ENCODE measurements around the gene CCDC71.

The CCDC71 gene

DNA sequence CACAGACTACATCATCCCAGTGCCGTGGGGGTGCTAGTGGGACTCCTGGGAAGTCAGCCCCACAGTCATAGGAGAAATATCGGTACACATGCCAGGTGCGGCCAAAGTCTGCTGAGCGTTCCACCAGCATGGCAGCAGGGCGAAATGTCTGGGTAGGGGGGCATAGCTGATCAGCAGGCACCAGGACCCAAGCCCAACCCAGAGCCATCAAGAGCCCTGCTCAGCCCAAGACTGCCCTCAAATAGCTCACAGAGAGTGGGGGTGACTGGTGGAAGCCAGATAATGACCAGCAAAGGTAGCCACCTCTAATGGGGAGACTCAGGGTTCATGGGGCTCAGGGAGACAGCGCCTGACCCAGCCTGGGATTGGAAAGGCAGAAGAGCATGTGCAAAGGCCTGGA, 34.6 kb downstream of the CCDC71 start:
- no peak for DNase-seq (ENCODE audit: low spot score)

DNA sequence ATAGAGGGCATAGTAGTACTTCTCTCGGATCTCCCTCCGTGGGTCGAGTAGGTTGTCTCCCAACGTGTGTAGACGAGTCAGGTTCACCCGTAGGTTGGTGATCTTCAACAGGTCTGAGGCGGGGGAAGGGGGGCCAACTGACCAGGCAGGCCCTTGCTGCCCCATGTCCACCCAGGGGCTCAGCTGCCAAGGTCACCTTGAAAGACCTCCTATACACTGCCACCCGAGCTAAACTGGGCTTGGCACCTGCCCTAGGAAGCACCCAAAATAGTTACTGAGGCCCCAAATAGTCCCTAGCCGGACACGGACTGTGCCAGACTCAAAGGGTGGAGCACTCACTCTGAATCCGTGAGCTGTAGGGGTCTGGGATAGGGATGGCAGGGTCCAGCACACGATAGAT, 35.1 kb downstream of the CCDC71 start:
- no peak for DNase-seq (ENCODE audit: low spot score)

DNA sequence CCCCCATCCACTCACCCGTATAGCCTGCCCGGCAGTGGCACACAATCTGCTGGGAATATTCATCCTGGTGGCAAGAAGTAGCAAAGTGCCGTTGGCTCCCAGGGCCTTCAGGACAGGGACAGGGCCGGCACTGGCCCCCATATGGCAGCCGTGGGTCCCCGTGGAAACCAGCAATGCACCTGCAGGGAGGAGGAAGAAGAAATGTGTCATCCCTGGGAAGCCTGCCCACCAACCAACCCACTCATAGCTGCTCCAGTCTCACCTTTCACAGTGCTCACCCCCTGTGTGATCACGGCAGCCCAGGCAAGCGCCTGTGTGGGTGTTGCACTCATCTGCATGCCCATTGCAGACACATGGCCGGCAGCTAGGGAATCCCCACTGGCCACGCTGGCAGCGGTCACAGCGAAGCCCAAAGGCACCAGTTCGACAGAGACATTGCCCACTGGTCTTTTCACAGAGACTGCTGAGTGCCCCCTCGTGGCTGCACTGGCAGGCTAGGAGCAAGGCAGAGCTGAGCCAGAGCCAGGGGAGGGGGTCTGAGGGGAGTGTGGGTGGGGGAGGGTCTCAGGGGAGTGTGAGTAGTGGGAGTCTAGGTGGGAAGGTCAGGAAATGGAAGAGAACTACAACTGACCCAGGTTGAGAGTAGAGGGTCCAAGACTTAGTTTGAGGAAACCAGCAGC, 41.0 kb downstream of the CCDC71 start:
- DNase-seq (ENCODE audit: low spot score) = no peak

DNA sequence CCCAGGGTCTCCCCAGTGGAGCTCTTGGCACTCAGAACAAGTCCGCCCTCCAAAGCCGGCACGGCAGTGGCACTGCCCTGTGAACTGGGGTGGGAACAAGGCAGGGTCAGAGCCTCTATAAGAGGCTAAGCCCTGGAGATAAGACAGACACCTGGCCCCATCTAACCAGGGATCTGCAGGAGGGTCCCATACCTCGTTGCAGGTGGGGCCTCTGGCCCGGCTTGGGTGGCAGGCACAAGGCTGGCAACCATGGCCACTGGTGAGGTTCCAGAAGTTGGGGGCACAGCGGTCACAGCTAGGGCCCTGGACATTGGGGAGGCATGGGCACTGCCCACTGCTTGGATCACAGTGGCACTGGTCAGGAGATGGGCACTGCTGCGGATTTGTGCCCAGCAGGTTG, 41.9 kb downstream of the CCDC71 start:
- DNase-seq (ENCODE audit: low spot score) = no peak

DNA sequence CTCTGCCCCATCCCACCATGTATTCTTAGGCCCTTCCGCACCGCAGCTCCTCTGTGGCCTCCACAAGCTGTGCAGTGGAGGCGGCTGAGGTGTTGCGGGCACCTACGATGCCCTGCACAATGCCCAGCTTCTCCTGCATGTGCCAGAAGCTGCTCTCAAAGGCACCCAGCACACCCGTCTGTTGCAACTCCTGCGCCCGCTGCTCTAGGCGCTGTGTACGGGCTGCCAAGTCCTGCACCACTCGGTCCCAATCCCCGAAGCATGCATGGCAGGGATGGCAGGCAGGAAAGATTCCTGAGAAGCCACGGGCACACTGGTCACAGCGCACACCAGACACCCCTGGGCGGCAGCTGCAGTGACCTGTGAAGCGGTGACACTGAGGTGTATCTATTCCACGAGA, 42.4 kb downstream of the CCDC71 start:
- no peak for DNase-seq (ENCODE audit: low spot score)

DNA sequence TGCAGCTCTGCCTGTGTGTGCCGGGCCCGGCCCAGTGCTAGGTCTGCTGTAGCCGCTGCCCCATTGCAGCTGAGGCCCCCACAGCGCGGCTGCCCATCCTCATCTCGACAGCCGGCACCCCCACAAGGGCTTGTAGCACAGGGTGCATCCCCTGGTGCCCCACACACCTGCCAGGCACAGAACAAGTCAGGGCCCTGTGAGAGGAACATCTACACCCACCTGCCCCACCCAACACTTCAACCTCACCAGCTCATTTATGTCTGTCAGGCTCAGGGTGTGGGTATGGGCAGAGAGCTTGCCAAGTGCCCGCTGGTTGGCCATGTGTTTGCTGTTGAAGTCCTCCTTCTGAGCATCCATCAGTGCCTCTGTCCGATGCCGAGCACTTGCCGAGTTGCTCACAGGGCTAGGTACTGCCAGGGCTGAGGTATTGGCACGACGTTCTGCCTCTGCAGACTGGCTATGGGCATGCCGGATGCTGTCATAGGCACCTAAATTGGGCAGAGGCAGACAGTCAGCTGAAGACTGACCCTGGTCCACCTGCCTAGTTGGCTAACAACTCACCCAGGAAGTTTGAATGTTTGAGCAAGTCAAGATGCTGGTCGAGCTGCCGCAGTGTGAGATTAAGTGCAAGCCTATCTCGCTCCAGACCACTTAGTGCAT, 43.1 kb downstream of the CCDC71 start:
- DNase-seq (ENCODE audit: low spot score) = no peak

DNA sequence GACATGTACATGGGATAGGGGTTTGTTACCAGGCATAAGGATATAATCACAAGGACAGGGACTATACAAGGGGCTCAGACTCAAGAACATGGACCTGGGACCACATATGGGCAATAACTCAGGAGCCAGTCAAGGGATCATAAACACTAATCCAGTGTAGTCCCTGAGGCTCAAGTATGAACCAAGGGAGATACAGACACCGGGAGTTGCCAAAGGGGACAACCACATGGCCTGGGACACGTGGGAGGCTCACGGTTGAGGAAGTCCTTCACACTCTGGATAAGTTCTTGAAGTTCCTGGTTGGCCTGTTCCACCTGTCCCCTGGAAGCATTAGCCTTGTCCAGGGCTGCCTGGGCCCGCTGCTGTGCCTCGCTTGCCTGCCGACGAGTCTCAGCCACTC, 43.7 kb downstream of the CCDC71 start:
- no peak for DNase-seq (ENCODE audit: low spot score)

DNA sequence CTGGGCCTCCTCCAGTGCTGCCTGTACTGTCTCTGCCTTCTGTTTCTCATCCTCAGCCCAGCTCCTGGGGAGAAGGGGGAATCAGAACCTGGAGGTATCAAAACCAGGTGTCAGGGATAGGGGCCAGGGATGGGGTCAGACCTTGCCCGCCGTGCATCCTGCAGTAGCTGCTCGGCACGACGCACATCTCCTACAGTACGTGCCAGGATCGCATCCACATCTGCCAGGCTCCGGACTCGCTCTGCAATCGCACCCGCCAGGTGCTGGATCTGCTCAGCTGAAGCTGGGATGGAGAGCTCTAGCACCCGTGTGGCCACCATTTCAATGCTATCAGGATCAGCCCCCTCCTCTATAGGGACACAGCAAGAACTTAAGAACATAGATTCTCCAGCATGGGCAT, 44.1 kb downstream of the CCDC71 start:
- DNase-seq (ENCODE audit: low spot score) = no peak

DNA sequence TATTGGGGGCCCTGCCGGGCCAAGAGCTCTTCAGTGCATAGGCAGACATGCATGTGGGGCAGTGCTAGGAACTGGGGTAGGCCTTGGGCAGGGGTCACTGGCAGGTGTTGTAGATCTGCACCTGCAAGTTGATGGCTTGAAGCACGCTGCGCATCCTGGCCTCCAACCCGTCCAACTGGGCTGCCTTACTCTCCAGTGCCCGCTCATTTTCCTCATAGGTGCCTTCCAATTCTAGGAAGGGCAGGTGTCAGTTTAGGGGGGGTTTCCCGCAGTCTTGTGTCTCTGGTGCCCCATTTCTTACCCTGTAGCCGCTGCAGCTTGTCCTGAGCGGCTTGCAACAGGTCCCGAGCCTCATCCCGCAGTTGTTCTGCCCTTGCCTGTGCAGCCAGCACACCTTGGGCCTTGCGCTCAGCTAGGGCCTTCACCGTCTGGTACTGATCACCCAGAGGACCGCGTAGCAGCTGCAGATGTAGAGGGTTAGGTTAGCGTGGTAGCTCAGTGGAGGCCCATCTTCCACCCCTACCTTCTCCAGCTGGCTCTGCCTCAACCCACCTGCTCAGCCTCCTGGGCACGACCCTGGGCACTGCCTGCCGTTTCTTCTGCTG, 44.9 kb downstream of the CCDC71 start:
- peak; percentile 34 for DNase-seq (ENCODE audit: low spot score)

DNA sequence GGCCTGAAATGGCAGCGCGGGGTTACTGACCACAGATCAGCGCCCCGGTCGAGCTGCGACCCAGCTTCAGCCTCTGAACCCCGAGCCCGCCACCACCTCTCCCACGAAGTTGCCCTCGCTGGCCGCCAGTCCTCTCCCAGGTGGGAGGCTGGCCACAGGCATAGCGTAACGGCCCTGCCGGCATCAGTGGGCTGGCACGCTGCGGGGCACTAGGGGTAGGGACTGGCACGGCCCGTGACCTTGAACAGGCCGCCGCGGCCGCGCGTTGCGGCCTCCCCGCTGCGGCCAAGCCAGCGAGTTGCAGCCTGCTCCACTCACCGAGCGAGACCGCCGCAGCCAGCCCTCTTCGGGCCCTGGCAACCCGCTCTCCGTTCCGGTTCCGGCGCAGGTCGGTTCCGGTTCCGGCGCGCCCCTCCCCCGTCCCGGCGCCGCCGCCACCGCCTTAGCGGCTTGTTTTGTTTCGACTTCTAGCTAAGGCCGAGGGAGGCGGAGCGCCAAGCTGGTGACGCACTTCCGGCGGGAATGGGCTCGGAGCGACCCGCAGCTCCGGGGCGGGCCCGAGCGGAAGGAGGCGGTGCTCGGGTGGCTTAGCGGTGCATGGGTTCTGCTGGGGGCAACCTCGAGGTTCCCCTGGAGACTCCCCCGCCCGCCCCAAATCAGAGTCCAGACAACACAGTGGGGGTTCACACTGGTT, 45.5 kb downstream of the CCDC71 start, which contains the start of gene USP19:
USP19 (minus strand) TSS at position 386 of the 694 bp plus-strand sequence. CDS start 1,678 bp downstream, outside the sequence.
- DNase-seq (ENCODE audit: low spot score) = peak; percentile 99

DNA sequence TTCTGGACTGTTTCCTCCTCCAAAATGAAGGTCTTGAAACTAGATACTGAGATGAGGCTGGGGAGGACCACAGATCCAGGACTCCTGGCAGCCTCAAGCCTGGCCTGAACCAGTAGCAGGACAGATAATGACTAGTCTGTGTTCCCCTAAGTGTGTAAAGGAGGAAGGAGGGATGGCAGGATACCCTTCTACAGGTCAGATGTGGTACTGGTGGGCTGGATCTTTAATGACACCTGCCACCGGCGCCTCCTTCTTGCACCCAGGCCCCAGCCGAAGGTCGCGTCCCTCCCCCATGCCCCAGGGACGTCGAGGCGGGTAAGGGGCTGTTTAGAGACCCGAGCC, 46.1 kb downstream of the CCDC71 start:
- DNase-seq (ENCODE audit: low spot score) = peak; percentile 33

DNA sequence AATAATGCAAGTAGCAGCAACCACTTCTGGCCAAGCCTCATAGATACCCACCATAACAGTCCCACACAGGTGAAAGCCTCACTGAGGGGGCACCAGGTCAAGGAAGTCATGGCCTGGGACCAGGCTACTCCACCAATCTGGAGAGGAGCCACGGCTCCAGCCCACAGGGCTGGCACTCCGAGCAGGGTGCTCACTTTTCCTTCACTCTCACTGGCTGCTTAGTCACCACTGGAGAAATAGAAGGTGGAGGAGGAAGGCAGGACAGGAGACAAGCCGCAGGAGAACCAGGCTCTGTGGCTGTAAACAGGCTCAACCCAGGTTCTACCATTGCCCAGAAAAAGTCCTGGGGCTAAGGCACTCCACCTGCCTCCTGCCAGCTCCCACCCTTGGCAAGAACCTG, 46.7 kb downstream of the CCDC71 start:
- DNase-seq (ENCODE audit: low spot score) = no peak

DNA sequence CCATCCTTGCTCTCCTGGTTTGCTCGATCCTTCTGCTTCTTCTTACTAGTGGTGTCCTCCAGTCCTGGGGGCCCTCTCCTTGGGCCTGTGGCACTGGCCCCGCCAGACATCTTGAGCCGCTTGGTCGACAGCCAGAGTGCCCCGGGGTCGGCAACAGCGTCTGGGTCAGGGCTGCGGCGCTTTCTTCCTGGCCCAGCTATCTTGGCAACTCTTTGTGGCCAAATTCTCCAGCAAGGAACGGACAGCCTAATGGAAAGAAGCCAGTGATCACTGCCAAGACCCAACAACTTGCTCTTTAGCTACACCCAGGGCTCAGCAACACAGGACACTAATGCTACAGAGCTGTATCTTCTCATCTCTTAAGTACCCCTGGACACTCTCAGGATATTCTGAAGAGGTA, 47.1 kb downstream of the CCDC71 start:
- DNase-seq (ENCODE audit: low spot score) = no peak
